T47D (cell line): Measurements from ENCODE around the gene FBXL3.

Source experiments
- DNase-seq, 2 experiments: peaks; one replicate each; pipeline versions ENCODE4 v3.0.0 to v3.0.0-alpha.2; 2011 to 2012; ENCODE audit warnings: low read depth in 1 of 2, low spot score in 1 of 2
- JUND ChIP-seq: IDR thresholded peaks from 2 replicates; pipeline ENCODE4 v1.6.1; 2012; ENCODE audit warnings: low read depth
- in situ Hi-C: cut with HindIII; loops from 2 replicates; pipeline ENCODE4 v1.10.0; 2016; ENCODE audit warnings: low sequenced_read_pairs, low pct_unique_long_range_greater_than_20kb

Gene FBXL3

GRCh38 chr13:76993473-76993872, 33.5 kb downstream of the FBXL3 start:
- in situ Hi-C loops: no loop called here
- no peak for DNase-seq
- TF ChIP-seq JUND: no peak

- in situ Hi-C loops: no loop called here
- no peak for DNase-seq
- TF ChIP-seq JUND: no peak
These were observed 33.9 kb downstream of the FBXL3 start for GRCh38 chr13:76993021-76993420.

- in situ Hi-C loops: no loop called here
- DNase-seq: peak in 1 of 2 experiments; percentile 24
- TF ChIP-seq JUND: no peak
These were observed 34.4 kb downstream of the FBXL3 start for GRCh38 chr13:76992548-76993001.

GRCh38 chr13:76991796-76992547, 35.0 kb downstream of the FBXL3 start, which contains the start of gene CLN5:
Gene CLN5, plus strand, starts transcription at chr13:76992081. Its CDS starts 18 bp downstream, at chr13:76992099.
- in situ Hi-C loops: no loop called here
- DNase-seq: peak; percentile 73 to 94

GRCh38 chr13:76991432-76991795, 35.5 kb downstream of the FBXL3 start:
- in situ Hi-C loops: no loop called here

More at GRCh38 chr13:76991796-76992547, 35.0 kb downstream of the FBXL3 start, which contains the start of gene CLN5:
- no peak for TF ChIP-seq JUND

GRCh38 chr13:76983676-76984075, 43.3 kb downstream of the FBXL3 start:
- in situ Hi-C loops: no loop called here
- DNase-seq: no peak

More at GRCh38 chr13:76991432-76991795, 35.5 kb downstream of the FBXL3 start:
- no peak for TF ChIP-seq JUND
- no peak for DNase-seq

GRCh38 chr13:76982061-76982460, 44.9 kb downstream of the FBXL3 start:
- in situ Hi-C loops: no loop called here
- no peak for DNase-seq
- TF ChIP-seq JUND: no peak

More at GRCh38 chr13:76983676-76984075, 43.3 kb downstream of the FBXL3 start:
- TF ChIP-seq JUND: no peak

GRCh38 chr13:76980075-76980718, 46.8 kb downstream of the FBXL3 start:
- in situ Hi-C loops: no loop called here
- no peak for TF ChIP-seq JUND
- DNase-seq: peak; percentile 51 to 60

GRCh38 chr13:76976929-76977328, 50.0 kb downstream of the FBXL3 start:
- TF ChIP-seq JUND: no peak
- in situ Hi-C loops: no loop called here
- no peak for DNase-seq

- no peak for TF ChIP-seq JUND
- in situ Hi-C loops: no loop called here
- DNase-seq: peak in 1 of 2 experiments; percentile 15
These were observed 50.5 kb downstream of the FBXL3 start for GRCh38 chr13:76976490-76976889.

GRCh38 chr13:76975863-76976262, 51.1 kb downstream of the FBXL3 start:
- no peak for TF ChIP-seq JUND
- DNase-seq: no peak
- in situ Hi-C loops: no loop called here

GRCh38 chr13:76974618-76974975, 52.4 kb downstream of the FBXL3 start:
- in situ Hi-C loops: no loop called here
- no peak for TF ChIP-seq JUND
- DNase-seq: no peak

GRCh38 chr13:76973920-76974617, 52.9 kb downstream of the FBXL3 start:
- TF ChIP-seq JUND: no peak
- in situ Hi-C loops: no loop called here
- DNase-seq: no peak
